C4-2B (cell line): ENCODE results near the gene B4GALNT4.

Experiments
- CTCF ChIP-seq: fragments of 450-650 bp; conservative IDR thresholded peaks from 2 replicates; pipeline ENCODE4 v1.5.1; 2017; ENCODE audit warnings: mild to moderate bottlenecking
- ZFX ChIP-seq: fragments of 450-650 bp; IDR thresholded peaks from 2 replicates; pipeline ENCODE4 v1.6.1; 2017

GRCh38 chr11:396948-397548 is 27.7 kb downstream of the B4GALNT4 start:
- TF ChIP-seq CTCF (no peak), ZFX (no peak)
